ENCODE data around the gene MAP3K15. TPM values are rescaled to one million over a fixed set of nuclear protein-coding genes. Genes with fewer than 3 reads are reported as not detected.
"Not testable (repeated sequence)": the region's sequence is repeated elsewhere in the genome, so short reads cannot be mapped to it uniquely, and the experiment has no call there.

Gene MAP3K15
- total and polyA plus RNA-seq, 9 donors = 0.37 to 11.6 (median 1.4) TPM

DNA sequence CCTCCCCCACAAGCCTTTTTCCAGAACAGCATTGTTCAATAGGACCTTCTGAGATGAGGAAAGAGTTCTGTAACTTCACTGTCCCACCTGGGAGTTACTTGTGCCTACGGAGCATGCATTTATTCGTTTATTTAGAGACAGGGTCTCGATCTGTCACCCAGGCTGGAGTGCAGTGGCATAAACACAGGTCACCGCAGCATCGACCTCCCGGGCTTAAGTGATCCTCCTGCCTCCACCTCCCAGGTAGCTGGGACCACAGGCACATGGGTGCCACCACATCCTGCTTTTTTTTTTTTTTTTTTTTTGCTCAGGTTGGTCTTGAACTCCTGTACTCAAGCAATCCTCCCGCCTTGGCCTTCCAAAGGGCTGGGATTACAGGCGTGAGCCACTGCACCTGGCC, 2.9 kb downstream of the MAP3K15 start:
- no peaks in the 10 kb centered on the region for H3K9me3 ChIP-seq
- intact Hi-C loops (cut with DNase I) = no loop called here
- DNase-seq = no peak
- H3K27me3 ChIP-seq = no peaks in the 10 kb centered on the region
- no peak overlapping the region for H3K4me3 ChIP-seq
- H3K4me1 ChIP-seq (ENCODE audit: insufficient read depth) = no peaks in the 10 kb centered on the region
- no peaks in the 10 kb centered on the region for H3K36me3 ChIP-seq
- no peak overlapping the region for H3K27ac ChIP-seq
- TF ChIP-seq EP300 (IDR thresholded peaks at IDR 0.05) = no peak
- no peak for TF ChIP-seq CTCF (IDR thresholded peaks at IDR 0.05)
- TF ChIP-seq POLR2A (IDR thresholded peaks at IDR 0.05) = no peak
- 80 to 87% (median 85%) methylated on average over 8 of the region's 8 CpGs for WGBS, 3 donors

DNA sequence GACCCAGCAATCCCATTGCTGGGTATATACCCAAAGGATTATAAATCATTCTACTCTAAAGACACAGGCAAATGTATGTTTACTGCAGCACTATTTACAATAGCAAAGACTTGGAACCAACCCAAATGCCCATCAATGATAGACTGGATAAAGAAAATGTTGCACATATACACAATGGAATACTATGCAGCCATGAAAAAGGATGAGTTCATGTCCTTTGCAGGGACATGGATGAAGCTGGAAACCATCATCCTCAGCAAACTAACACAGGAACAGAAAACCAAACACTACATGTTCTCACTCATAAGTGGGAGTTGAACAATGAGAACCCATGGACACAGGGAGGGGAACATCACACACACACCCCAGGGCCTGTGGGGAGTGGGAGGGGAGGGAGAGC, 3.5 kb downstream of the MAP3K15 start:
- H3K27ac ChIP-seq; H3K27me3 ChIP-seq; H3K36me3 ChIP-seq; DNase-seq; H3K4me1 ChIP-seq (ENCODE audit: insufficient read depth); H3K9me3 ChIP-seq; intact Hi-C loops (cut with DNase I); H3K4me3 ChIP-seq: not testable (repeated sequence)

GRCh38 chrX:19496711-19497110, 18.6 kb downstream of the MAP3K15 start:
- Histone ChIP-seq H3K36me3 (no peaks in the 10 kb centered on the region), H3K4me3 (no peak overlapping the region), H3K4me1 (ENCODE audit: insufficient read depth) (no peaks in the 10 kb centered on the region), H3K9me3 (no peaks in the 10 kb centered on the region), H3K27ac (no peak overlapping the region), H3K27me3 (no peaks in the 10 kb centered on the region)
- WGBS, 3 donors = 53 to 62% (median 56%) methylated on average over 7 of the region's 7 CpGs
- DNase-seq = no peak
- TF ChIP-seq CTCF (IDR thresholded peaks at IDR 0.05) (no peak), EP300 (IDR thresholded peaks at IDR 0.05) (no peak), POLR2A (IDR thresholded peaks at IDR 0.05) (no peak)
- intact Hi-C loops (cut with DNase I) = no loop called here

GRCh38 chrX:19487520-19488200, 27.6 kb downstream of the MAP3K15 start:
- 40 to 52% (median 50%) methylated on average over 3 of the region's 3 CpGs for WGBS, 3 donors
- TF ChIP-seq EP300 (IDR thresholded peaks at IDR 0.05) = no peak
- TF ChIP-seq POLR2A (IDR thresholded peaks at IDR 0.05) = no peak
- TF ChIP-seq CTCF (IDR thresholded peaks at IDR 0.05) = no peak
- no peaks in the 10 kb centered on the region for H3K4me1 ChIP-seq (ENCODE audit: insufficient read depth)
- no peaks in the 10 kb centered on the region for H3K9me3 ChIP-seq
- no peaks in the 10 kb centered on the region for H3K27me3 ChIP-seq
- no peak overlapping the region for H3K27ac ChIP-seq
- H3K36me3 ChIP-seq = no peaks in the 10 kb centered on the region
- DNase-seq = no peak
- intact Hi-C loops (cut with DNase I) = no loop called here
- H3K4me3 ChIP-seq = no peak overlapping the region

DNA sequence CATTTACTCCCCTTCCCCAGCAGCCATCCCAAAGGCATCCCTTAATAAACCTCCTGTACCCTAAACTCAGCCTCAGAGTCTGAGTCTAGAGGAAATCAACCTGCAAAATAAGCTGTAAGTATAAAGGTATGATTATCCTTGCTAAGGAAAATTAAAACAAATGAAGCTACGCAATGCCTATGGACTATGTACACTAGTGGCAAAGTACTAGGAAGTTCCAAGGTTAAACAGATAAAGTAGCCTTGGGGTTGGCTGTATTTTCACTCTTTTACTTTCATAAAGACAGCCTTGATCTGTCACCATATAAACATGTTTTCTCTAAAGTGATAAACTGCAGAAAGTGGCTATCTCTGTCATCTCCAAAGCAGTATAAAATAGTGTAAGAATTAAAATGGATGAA, 35.9 kb downstream of the MAP3K15 start:
- 64 to 90% (median 85%) methylated on average over 1 of the region's 1 CpG for WGBS, 3 donors
- Histone ChIP-seq H3K4me3 (no peak overlapping the region), H3K4me1 (ENCODE audit: insufficient read depth) (no peaks in the 10 kb centered on the region), H3K27me3 (no peaks in the 10 kb centered on the region), H3K9me3 (no peaks in the 10 kb centered on the region), H3K36me3 (no peaks in the 10 kb centered on the region), H3K27ac (no peak overlapping the region)
- TF ChIP-seq CTCF (IDR thresholded peaks at IDR 0.05) = no peak
- no peak for TF ChIP-seq POLR2A (IDR thresholded peaks at IDR 0.05)
- TF ChIP-seq EP300 (IDR thresholded peaks at IDR 0.05) = no peak
- no peak for DNase-seq
- intact Hi-C loops (cut with DNase I) = no loop called here

GRCh38 chrX:19468383-19468782, 46.9 kb downstream of the MAP3K15 start:
- H3K4me1 ChIP-seq (ENCODE audit: insufficient read depth); H3K36me3 ChIP-seq; intact Hi-C loops (cut with DNase I); H3K27me3 ChIP-seq; H3K9me3 ChIP-seq; H3K27ac ChIP-seq; H3K4me3 ChIP-seq; DNase-seq: not testable (repeated sequence)
- WGBS, 3 donors = 82 to 97% (median 95%) methylated on average over 1 to 2 of the region's 2 CpGs
